ENCODE results near the gene COX15.

- TF ChIP-seq CTCF (IDR thresholded peaks at IDR 0.05) (no peak), POLR2A (IDR thresholded peaks at IDR 0.05) (no peak)
Observed at GRCh38 chr10:99695761-99696160, 36.2 kb downstream of the COX15 start.

All from thyroid gland (tissue), 4 donors.